Measurements from ENCODE around the gene MAOB.
A peak's percentile ranks its signal among the peaks of the same experiment; 100 is the strongest.
"Not testable (repeated sequence)": the region's sequence is repeated elsewhere in the genome, so short reads cannot be mapped to it uniquely, and the experiment has no call there.

Gene MAOB

DNA sequence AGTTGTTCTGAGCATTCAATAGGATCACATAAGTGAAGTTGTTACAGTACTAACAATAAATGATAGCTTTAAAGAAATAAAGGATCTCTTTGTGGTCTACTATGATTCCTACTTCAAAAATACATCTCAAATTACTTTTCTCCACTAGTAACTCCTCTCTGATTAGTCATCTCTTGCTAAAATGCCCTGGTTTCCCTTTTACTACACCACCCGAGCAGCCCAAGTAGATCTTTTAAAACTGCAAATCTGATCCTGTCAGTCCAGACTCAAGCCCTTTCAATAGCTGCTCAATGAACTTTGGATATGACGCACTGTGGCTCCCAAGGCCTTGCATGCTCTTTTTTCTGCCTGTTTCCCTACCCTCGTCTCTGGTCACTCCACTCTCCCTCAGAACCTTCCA, 128.6 kb downstream of the MAOB start:
- no peak for DNase-seq (ENCODE audit: low read depth, low spot score)

DNA sequence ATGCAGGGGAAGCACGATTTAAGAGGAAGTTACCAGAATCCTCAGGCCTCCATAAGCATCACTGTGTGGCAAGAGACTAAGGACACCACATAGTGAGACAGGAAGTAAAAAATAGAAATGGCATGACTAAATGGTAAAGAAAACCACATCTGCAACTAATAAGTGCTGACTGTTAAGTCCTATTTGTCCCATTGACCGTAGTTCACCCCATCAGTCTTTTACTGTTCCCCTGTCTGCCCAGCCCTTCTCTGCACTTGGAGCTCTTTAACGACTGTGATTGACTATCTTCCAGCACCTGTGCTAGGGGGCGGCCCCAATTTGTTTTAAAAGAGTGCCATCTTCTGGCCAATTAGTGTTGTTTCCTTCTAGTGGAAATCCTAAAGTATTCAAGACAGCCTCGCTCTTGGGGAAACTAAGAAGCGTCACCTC, 132.0 kb downstream of the MAOB start:
- peak; percentile 61 for DNase-seq (ENCODE audit: low read depth, low spot score)

DNA sequence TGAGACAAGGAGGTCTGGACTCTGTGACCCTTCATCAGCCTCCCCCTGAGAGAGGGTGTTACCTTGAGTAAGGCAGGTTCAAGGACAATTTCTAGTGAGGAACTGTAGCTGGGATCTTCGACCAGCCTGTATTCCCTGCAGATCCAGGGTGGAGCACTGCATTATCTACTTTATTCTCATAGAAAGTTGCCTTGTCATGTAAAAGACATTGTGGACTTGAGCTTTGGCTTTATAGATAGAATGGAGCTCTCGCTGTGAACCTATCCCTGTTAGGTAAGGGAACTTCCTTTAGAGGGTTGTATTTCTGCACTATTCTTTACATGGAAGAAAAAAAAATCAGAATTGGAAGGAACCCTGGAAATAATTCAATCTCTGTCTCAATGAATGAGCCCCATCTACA, 134.8 kb downstream of the MAOB start:
- no peak for DNase-seq (ENCODE audit: low read depth, low spot score)

DNA sequence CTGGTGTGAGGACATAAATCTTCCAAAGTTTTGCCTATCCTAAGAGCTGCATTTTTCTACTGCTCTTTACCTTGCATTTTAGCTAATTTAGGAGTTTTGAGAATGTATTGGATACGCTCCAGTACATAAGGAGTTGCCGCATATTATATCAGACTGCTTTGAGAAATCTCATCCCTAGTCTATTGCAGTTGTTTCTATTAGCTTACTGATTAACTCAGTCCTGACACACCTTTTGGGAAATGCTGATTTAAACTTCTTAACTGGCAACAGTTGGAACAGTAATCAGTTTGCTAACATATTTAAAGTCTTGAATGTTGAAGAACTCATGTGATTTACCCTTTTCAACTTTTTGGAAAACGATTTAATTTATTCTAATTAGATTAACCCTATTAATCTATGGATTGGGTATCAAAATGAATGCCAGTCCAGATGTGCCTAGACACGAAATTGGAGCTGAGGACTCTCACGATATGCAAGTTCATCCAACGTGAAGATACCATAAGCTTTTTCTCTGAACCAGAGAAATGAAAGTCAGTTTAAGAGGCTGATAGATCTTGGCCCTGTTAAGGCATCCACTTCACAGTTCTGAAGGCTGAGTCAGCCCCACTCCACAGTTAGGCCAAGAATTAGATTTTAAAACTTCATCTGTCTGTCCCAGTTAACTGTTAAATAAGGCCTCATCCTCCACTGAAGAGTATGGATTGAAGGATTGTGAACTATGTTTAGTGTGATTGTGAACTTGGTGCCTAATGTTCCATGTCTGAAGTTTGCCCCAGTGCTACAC, 136.1 kb downstream of the MAOB start:
- peak; percentile 16 for DNase-seq (ENCODE audit: low read depth, low spot score)

DNA sequence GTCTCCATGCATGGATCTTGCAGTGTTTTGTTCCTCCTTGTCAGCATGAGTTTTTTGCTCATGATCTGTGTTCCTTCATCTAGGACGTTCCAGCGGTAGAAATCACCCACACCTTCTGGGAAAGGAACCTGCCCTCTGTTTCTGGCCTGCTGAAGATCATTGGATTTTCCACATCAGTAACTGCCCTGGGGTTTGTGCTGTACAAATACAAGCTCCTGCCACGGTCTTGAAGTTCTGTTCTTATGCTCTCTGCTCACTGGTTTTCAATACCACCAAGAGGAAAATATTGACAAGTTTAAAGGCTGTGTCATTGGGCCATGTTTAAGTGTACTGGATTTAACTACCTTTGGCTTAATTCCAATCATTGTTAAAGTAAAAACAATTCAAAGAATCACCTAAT, 138.0 kb downstream of the MAOB start:
- DNase-seq (ENCODE audit: low read depth, low spot score) = no peak

DNA sequence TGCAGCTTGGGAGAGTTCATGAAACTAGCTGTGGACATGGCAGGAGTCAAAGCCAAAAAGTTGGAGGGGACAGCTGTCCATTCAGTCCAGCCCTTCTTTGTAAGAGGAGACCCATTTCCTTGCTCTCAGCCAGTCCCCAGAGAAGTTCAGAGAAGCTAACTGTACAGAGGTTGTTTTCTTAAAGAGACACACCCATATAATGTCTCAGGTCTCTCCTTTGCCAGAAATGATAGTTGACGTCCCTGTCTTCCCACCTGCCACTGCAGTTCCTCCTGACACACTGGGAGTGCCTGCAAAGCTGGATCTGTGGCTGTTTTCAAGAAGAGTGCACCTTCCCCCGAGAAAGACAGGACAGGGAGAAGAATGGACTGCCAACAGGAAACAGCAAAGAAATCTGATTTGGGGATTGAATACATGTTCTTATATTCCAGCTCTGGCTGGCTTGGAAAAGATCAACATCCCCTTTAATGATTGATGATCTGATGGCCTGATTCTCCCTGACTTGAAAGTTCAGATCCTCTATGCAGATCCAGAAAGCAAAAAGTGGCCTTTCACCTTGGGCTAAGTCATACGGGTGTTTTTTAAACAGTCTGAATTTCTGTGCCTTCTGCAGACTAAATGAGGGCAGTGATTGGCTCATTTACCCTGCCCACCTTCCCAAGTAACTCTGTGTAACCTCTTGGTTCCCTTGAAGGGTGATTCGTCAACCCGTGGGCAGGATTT, 139.0 kb downstream of the MAOB start:
- no peak for DNase-seq (ENCODE audit: low read depth, low spot score)

DNA sequence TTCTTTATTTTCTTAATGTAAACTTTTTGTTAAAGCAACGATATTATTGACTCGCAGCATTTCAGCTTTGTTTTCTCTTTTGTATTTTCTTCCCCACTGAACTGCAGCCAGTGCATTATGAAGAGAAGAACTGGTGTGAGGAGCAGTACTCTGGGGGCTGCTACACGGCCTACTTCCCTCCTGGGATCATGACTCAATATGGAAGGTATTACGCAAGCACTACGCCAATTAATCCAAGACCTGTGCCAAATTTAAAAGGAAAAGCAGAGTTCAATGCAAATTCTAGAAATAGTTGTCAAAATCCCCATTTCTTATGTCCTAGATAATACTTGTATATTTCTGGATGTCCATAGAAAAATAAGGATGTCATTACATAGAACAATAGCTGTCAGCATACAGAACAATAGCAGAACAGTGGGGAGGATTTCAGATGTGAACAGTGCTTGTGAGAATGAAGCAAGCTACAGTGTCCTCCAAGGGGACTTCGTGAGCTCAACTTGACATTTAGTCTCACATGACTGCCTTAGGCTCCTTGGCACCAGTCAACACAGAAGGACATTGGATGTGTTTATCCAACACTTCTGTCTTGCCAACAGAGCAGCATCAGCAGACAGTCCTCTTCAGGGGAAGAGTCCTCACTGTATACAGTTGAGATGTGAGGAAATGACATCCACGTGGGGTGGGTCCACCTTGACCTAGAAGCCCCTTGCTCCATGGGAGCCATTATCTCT, 140.2 kb downstream of the MAOB start:
- DNase-seq (ENCODE audit: low read depth, low spot score) = no peak

DNA sequence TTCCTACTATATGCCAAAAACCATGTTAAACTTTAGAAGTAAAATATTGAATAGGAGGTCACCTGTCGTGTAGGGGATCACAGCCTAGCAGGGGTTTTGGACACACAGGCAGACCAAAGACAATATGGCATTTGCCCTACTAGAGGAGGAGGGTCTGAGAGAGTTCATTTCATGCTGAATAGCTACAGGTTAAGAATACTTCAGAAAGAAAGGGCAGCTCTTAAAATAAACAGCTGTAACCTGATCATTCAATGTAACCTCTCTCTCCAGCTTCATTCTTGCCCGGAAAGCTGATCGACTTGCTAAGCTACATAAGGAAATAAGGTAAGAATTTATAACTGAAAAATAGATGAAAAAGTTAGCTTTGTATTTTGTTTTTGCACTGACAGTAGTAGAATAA, 146.3 kb downstream of the MAOB start:
- DNase-seq (ENCODE audit: low read depth, low spot score) = no peak

DNA sequence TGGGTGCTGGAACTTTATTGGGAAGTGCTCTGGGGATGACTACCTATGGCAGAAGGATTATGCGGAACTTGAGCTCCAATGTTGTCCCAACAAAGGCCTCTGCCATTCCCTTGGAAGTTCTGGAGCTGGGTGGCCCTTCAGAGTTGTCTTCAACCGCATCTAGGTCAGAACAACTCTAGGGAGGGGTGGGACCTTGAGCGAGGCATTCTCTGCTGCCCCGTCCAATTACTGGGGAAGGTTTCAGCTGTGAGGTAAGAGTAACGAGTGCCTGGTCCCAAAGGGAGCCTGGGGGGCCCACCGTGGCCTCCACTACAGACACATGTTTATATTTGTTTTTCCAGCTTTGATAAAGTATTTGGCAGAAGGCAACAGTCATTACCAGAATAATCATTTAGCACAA, 146.7 kb downstream of the MAOB start:
- no peak for DNase-seq (ENCODE audit: low read depth, low spot score)

DNA sequence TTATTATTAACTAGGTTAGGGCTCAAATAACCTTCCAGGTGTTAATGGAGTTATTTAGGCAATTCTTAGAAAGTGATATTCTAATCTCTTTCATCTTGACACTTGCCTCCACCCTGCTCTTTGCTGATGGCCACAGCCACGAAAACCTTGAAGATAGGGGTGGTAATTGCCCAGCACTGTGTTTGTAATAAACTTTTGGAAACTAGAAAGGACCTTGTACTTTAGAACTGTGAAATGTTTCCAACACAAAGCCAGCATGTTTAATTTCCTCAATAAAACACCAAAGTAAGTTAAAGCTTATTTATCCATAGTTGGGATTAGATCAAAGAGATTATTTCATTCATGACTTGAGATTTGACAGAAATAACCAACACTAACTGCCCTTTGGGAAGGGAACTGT, 147.8 kb downstream of the MAOB start:
- no peak for DNase-seq (ENCODE audit: low read depth, low spot score)

DNA sequence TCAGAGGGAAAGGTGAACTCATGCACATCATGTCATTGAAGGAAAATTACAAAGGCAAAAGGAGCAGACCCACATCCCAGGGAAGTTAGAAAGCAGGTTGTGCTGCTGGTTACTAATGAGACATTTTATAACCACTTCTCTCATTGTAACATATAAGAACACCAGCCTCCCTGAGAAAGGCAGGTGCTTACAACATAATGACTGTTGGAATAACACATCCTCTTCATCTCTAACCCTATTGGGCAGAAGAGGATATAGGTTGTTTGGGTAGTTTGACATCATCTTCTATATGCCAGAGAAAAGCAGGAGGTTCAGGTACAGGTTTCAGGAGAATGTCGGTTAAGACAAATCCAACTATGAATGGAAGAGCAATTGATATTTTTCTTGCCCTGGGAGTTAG, 148.6 kb downstream of the MAOB start:
- no peak for DNase-seq (ENCODE audit: low read depth, low spot score)

DNA sequence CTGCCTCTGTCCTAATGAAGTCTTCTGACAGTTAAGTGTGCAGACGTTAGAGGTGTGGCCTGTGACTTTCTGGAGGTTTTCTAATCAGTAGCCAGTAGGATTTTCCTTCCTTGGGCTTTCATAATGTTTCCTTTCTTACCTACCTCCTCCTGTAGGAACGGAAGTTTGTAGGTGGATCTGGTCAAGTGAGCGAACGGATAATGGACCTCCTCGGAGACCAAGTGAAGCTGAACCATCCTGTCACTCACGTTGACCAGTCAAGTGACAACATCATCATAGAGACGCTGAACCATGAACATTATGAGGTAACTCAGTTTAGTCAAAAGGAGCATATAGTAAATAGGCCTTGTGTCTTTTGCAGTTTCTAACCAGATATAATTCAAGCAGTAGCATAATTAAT, 151.2 kb downstream of the MAOB start:
- no peak for DNase-seq (ENCODE audit: low read depth, low spot score)

DNA sequence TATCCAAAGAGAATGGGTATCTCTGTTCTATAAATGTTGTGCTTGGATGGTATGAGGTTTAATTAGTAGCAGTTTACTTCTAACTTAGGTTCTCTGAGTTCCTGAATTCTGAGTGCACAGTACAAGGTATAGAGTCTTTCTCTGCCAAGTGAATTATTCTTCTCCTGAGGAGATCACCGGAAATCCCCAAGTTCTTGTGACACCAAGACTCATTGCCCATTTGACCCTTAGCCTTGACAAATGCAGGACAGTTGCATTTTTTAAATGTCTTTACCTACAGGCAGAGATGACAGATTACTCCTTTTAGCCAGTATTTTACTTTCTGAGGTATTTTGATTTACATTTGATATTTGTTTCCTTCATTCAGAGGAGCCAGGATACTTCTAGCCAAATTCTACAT, 153.3 kb downstream of the MAOB start:
- no peak for DNase-seq (ENCODE audit: low read depth, low spot score)

DNA sequence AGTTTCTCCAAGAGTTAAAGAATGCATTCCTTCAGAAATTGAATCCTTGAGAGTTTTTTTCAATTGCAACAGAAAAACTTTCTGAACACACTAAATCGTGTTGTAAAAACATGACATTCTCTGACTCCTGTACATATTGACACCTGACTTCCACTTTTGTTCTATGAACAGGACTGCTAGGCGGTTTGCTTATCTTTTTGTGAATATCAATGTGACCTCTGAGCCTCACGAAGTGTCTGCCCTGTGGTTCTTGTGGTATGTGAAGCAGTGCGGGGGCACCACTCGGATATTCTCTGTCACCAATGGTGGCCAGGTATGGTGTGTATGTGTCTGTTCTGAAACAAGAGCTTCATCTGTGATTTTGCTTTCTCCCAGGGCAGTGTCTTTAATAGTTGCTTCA, 154.2 kb downstream of the MAOB start:
- no peak for DNase-seq (ENCODE audit: low read depth, low spot score)

DNA sequence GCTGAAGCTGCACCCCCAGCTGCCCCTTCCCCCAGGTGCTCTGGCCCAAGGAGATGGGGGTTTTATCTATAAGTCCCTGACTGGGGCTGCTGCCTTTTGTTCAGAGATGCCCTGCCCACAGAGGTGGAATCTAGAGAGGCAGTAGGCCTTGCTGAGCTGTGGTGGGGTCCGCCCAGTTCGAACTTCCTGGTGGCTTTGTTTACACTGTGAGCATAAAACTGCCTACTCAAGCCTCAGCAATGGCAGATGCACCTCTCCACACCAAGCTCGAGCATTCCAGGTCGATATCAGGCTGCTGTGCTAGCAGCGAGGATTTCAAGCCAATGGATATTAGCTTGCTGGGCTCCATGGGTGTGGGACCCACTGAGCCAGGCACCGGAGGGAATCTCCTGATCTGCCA, 155.0 kb downstream of the MAOB start:
- DNase-seq (ENCODE audit: low read depth, low spot score) = not testable (repeated sequence)

DNA sequence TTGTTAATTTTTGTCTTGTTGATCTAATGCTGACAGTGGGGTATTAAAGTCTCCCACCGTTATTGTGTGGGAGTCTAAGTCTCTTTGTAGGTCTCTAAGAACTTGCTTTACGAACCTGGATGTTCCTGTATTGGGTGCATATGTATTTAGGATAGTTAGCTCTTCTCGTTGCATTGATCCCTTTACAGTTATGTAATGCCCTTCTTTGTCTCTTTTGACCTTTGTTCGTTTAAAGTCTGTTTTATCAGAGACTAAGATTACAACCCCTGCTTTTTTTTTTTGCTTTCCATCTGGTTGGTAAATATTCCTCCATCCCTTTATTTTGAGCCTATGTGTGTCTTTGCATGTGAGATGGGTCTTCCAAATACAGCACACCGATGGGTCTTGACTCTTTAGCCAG, 157.0 kb downstream of the MAOB start:
- not testable (repeated sequence) for DNase-seq (ENCODE audit: low read depth, low spot score)

DNA sequence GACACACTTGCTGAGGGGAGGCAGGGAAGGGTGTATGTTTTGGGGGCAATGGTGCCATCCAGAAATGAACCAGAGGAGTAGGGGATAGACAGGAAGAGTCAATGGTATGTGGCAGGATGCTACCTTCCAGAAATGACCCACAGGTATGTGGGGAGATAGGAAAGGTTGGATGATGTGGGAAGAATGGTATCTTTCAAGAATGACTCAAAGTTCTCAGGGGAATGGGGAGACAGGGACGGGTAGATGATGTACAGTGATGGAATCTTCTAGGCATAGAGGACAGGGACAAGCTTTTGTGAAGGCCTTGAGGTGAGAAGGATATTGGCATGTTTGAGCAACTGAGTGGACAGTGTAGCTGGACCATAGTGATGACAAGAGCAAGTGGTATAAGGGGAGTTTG, 161.3 kb downstream of the MAOB start:
- no peak for DNase-seq (ENCODE audit: low read depth, low spot score)

DNA sequence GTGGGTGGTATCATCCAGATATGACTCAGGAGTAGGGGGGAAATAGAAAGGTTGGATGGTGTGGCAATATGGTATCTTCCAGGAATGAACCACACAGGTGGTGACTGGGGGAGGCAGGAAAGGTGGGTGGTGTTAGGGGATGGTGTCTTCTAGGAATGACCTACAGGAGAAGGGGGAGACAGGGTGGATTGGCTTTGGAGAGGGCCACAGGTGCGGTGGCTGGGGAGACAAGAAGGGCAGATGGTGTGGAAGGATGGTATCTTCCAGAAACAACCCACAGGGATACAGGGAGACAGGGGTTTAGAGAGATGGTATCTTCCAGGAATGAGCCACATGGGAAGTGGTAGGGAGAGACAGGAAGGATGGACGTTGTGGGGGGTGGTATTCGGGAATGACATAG, 162.2 kb downstream of the MAOB start:
- DNase-seq (ENCODE audit: low read depth, low spot score) = no peak

DNA sequence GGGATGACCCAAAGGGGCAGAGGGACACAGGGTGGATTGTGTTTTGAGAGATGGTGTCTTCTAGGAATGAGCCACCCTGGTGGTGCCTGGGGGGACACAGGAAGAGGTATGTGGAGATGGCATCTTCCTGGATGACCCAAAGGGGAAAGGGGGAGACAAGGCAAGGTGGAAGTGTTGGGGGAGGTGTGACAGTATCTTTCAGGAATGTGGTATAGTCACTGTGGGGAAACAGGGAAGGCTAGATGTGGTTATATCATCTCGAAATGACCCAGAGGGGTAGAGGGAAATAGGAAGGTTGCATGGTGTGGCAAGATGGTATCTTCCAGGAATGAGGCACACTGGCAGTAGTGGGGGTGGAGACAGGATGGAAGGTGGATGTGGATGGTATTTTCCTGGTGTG, 163.3 kb downstream of the MAOB start:
- DNase-seq (ENCODE audit: low read depth, low spot score) = no peak

DNA sequence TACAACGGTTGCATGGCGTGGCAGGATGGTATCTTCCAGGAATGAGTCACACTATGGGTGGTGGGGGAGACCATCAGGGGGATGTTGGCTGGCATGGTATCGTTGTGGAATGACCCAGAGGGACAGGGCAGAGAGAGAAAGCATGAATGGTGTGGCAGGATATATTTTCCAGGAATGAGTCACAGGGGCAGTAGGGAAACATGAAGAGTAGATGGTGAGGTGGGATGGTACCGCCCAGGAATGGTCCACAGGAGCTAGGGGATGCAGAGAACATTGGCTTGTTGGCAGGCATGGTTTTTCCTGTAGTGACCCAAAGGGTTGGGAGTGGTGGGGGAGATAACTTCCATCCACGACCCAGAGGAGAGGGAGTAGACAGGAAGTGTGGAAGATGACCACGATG, 163.7 kb downstream of the MAOB start:
- no peak for DNase-seq (ENCODE audit: low read depth, low spot score)

DNA sequence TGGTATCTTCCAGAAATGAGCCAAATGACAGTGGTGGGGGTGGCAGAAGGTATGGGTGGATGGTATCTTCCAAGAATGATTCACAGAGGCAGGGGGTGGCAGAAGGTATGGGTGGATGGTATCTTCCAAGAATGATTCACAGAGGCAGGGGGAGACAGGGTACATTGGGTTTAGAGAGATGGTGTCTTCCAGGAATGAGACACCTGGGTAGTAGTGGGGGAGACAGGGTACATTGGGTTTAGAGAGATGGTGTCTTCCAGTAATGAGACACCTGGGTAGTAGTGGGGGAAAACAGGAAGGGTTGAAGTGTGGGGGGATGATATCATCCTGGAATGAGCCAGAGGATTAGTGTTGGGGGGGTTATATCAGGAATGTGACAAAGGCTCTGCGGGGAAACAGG, 164.2 kb downstream of the MAOB start:
- DNase-seq (ENCODE audit: low read depth, low spot score) = no peak

DNA sequence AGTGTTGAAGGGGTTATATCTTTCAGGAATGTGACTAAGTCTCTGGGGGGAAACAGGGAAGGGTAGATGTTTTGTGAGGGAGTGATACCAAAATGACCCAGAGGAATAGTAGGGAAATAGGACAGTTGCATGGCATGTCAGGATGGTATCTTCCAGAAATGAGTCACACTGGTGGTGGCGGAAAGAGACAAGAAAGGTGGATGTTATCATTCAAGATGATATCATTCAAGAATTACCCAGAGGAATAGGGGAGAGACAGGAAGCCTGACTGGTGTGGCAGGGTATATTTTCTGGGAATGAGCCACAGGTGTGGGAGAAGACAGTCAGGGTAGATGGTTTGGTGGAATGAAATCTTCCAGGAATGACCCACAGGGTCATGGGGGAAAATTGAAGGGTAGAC, 165.1 kb downstream of the MAOB start:
- no peak for DNase-seq (ENCODE audit: low read depth, low spot score)

DNA sequence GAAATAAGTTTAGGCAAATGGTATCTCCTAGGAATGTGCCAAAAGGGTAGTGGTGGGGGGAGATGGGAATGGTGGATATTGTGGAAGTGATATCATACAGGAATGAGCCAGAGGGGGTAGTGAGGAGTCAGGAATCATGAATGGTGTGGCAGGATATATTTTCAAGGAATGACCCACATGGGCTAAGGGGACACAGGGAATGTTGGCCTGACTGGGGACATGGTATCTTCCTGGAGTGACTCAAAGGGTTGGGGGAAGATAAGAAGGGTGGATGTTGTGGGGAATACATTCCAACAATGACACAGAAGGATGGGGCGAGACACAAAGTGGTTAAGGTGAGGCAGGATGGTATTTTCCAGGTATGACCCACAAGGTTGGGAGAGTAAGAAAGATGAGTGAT, 165.6 kb downstream of the MAOB start:
- DNase-seq (ENCODE audit: low read depth, low spot score) = no peak

Measured in astrocyte of the hippocampus (primary cell).